Neuronal stem cell (in vitro differentiated cells): ENCODE measurements around the gene RNF166.

ENCODE experiments used
- DNase-seq: peaks from one replicate; pipeline ENCODE4 v3.0.0-alpha.2; 2013; ENCODE audit warnings: low spot score
- H2AFZ ChIP-seq: one replicate; pipeline ENCODE4 v1.6.1; 2013; ENCODE audit warnings: mild to moderate bottlenecking, low read length, inconsistent platforms
- H2AK5ac ChIP-seq: 2 replicates; pipeline ENCODE4 v1.6.1; 2013; ENCODE audit warnings: low read depth, mild to moderate bottlenecking, inconsistent platforms, low read length, moderate library complexity, mixed read lengths
- H2BK120ac ChIP-seq: 2 replicates; pipeline ENCODE4 v1.6.1; 2013; ENCODE audit warnings: low read depth, mild to moderate bottlenecking, inconsistent platforms, low read length, moderate library complexity, mixed read lengths
- H2BK12ac ChIP-seq: one replicate; pipeline ENCODE4 v1.6.1; 2013; ENCODE audit warnings: low read length, inconsistent platforms
- H2BK15ac ChIP-seq: 2 replicates; pipeline ENCODE4 v1.6.1; 2013; ENCODE audit warnings: mild to moderate bottlenecking, low read length, inconsistent platforms, mixed read lengths
- H2BK5ac ChIP-seq: one replicate; pipeline ENCODE4 v1.6.1; 2013; ENCODE audit warnings: inconsistent platforms, mild to moderate bottlenecking, low read length, moderate library complexity
- H3K14ac ChIP-seq: one replicate; pipeline ENCODE4 v1.6.1; 2013; ENCODE audit warnings: low read length, inconsistent platforms
- H3K18ac ChIP-seq: 2 replicates; pipeline ENCODE4 v1.6.1; 2013; ENCODE audit warnings: low read length, inconsistent platforms
- H3K23ac ChIP-seq: 2 replicates; pipeline ENCODE4 v1.6.1; 2013; ENCODE audit warnings: low read depth, mild to moderate bottlenecking, mixed read lengths, low read length, inconsistent platforms; ENCODE audit not compliant: poor library complexity
- H3K27ac ChIP-seq: replicated peaks from 3 replicates; pipeline ENCODE4 v1.5.1; 2013; ENCODE audit warnings: low read length, inconsistent platforms
- H3K27me3 ChIP-seq, 3 experiments: 2 replicates each; pipeline ENCODE4 v1.6.1; 2013; ENCODE audit warnings: low read length in 3 of 3, mild to moderate bottlenecking in 2 of 3, inconsistent platforms in 1 of 3, low read depth in 1 of 3, mixed read lengths in 1 of 3, moderate library complexity in 1 of 3; ENCODE audit not compliant: control insufficient read depth in 3 of 3, insufficient read depth in 3 of 3
- H3K36me3 ChIP-seq, 2 donors: replicated peaks in 1 of 2; 2 replicates each; pipeline ENCODE4 v1.6.1; 2013; ENCODE audit warnings: low read length in 2 of 2; ENCODE audit not compliant: control insufficient read depth in 2 of 2, insufficient read depth in 2 of 2
- H3K4ac ChIP-seq: 2 replicates; pipeline ENCODE4 v1.6.1; 2013; ENCODE audit warnings: inconsistent platforms, mild to moderate bottlenecking, low read length, moderate library complexity
- H3K4me1 ChIP-seq, 2 donors: 1 replicate in 1 of 2; 2 replicates in 1 of 2; pipeline ENCODE4 v1.6.1; 2013; ENCODE audit warnings: low read length in 2 of 2, low read depth in 1 of 2; ENCODE audit not compliant: control insufficient read depth in 2 of 2, insufficient read depth in 1 of 2
- H3K4me2 ChIP-seq: one replicate; pipeline ENCODE4 v1.6.1; 2013; ENCODE audit warnings: mild to moderate bottlenecking, low read length, inconsistent platforms; ENCODE audit not compliant: insufficient read depth, poor library complexity, severe bottlenecking
- H3K4me3 ChIP-seq, 2 donors: 2 replicates each; pipeline ENCODE4 v1.5.1; 2013; ENCODE audit warnings: low read length in 2 of 2, mild to moderate bottlenecking in 2 of 2, inconsistent platforms in 1 of 2, moderate library complexity in 1 of 2
- H3K79me1 ChIP-seq: one replicate; pipeline ENCODE4 v1.6.1; 2013; ENCODE audit warnings: low read depth, mild to moderate bottlenecking, inconsistent platforms, low read length, moderate library complexity
- H3K9ac ChIP-seq: one replicate; pipeline ENCODE4 v1.6.1; 2013; ENCODE audit warnings: mild to moderate bottlenecking, low read depth, low read length, inconsistent platforms; ENCODE audit not compliant: poor library complexity
- H3K9me3 ChIP-seq, 2 donors: replicated peaks in 1 of 2; 2 replicates each; pipeline versions ENCODE3 to v1.6.1; 2013; ENCODE audit warnings: low read length in 2 of 2, mild to moderate bottlenecking in 2 of 2, inconsistent platforms in 1 of 2, low read depth in 1 of 2, mixed read lengths in 1 of 2, moderate library complexity in 1 of 2; ENCODE audit not compliant: control insufficient read depth in 2 of 2, insufficient read depth in 1 of 2
- H4K8ac ChIP-seq: one replicate; pipeline ENCODE4 v1.6.1; 2013; ENCODE audit warnings: low read depth, mild to moderate bottlenecking, inconsistent platforms, low read length, moderate library complexity
- H4K91ac ChIP-seq: one replicate; pipeline ENCODE4 v1.6.1; 2013; ENCODE audit warnings: low read length, low read depth, mild to moderate bottlenecking, inconsistent platforms; ENCODE audit not compliant: poor library complexity
- WGBS, 2 donors: extraction: QIAGEN DNeasy Blood & Tissue Kit; methylation state at CpG; one replicate each; pipeline ENCODE4 v1.1.7; 2013; ENCODE audit warnings: missing lambda C conversion rate in 2 of 2, mixed read lengths in 1 of 2; ENCODE audit not compliant: insufficient read length in 2 of 2, insufficient replicate concordance in 1 of 2; ENCODE audit errors: extremely low coverage in 2 of 2; 5-methylcytosine and 5-hydroxymethylcytosine counted together

Gene RNF166

DNA sequence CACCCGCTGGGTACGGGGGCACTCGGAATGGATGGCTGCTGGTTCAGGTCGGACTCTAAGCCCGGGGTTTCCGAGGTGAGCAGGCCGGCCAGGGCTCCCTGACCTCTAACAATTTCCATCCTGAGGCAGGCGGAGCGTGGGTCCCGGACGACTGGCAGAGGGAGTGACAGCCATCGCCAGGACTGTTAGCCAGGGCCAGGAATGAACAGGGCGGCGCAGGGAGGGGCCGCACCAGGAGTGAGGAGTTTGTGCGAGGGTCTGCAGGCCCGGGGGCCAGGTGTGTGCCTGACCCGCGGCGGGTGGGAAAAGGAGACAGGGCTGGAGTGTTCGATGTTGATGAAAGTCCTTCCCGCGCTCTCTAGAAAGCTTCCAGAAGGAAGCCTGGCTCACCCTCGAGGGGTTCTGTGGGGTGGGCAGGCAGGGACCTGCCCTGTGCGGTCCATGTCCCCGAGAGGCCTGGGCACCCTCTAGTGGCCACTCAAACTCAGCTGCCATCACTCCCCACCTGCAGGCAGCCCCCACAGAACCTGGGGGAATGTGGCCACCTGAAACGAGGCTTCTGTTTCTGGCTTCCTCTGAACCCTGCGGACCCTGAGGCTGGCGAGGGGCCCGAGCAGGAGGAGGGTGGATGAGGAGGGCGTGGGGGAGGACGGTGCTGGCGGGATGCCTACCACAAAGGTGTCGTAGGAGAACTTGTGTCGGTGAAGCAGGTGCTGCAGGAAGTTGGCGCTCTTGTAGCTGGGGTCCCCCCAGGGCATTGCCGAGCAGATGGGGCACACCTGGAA, 8.2 kb downstream of the RNF166 start:
- H3K4ac ChIP-seq, result no peak overlapping the region
- no peak overlapping the region for H3K4me3 ChIP-seq
- H4K91ac ChIP-seq, result no peak overlapping the region
- no peak overlapping the region for H4K8ac ChIP-seq
- no peak overlapping the region for H2BK12ac ChIP-seq
- WGBS, 2 donors, result no CpG with 5 or more reads among the region's 37 CpGs
- H3K9me3 ChIP-seq, result no peaks in the 10 kb centered on the region
- H3K27ac ChIP-seq, result no peak overlapping the region
- H3K9ac ChIP-seq, result no peak overlapping the region
- no peak overlapping the region for H3K18ac ChIP-seq
- no peak overlapping the region for H3K14ac ChIP-seq
- H3K23ac ChIP-seq, result no peak overlapping the region
- no peak overlapping the region for H2AK5ac ChIP-seq
- peaks cover 0 to 6% (median 0%) of the 10 kb centered on the region in 3 experiments for H3K27me3 ChIP-seq
- peak overlapping the region; percentile 18 for H2BK120ac ChIP-seq
- H3K4me2 ChIP-seq, result no peak overlapping the region
- H3K4me1 ChIP-seq, result peaks cover 0 to 3% of the 10 kb centered on the region in 2 donors
- H2BK5ac ChIP-seq, result no peak overlapping the region
- H3K79me1 ChIP-seq, result peaks cover 20% of the 10 kb centered on the region
- peaks cover 17 to 46% of the 10 kb centered on the region in 2 donors for H3K36me3 ChIP-seq
- H2AFZ ChIP-seq, result no peak overlapping the region
- no peak for DNase-seq
- no peak overlapping the region for H2BK15ac ChIP-seq

DNA sequence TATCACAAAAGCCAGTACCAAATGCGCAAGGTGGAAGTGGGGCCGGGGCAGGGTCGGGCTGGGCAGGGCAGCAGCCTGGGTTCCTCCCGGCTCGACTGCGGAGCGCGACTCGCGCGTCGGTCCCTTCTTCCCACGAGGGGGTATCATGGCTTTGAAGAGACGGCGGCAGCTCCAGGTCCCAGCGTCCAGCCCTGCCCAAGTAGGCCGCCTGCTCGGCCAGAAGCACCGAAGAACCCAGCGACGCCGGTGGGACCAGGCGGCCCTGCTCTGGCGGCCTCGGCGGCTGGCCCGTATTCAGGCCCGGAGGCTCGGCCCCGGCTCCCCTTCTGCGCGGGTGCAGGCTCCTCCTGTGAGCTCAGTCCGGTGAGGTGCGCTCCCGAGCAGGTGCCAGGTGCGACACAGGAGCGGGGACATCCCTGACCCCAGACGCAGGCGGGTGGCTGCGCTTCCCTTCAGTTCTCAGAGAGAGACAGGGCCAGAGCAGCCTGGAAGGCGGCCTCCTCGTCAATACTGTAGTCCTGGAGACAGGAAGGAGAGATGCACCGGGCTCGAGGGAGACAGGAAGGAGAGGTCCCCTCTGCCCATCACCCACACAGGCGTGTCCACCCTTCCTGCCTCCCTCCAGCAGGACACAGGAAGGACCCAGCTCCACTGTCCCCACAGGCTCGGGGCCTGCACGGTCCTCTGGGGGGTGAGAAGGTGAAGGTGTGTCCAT, 8.9 kb downstream of the RNF166 start:
- Histone ChIP-seq H3K4ac (no peak overlapping the region), H4K91ac (no peak overlapping the region), H3K4me1 (peaks cover 0 to 3% of the 10 kb centered on the region in 2 donors), H2AFZ (no peak overlapping the region), H2BK15ac (no peak overlapping the region), H2BK5ac (no peak overlapping the region), H3K23ac (no peak overlapping the region), H3K9me3 (no peaks in the 10 kb centered on the region), H3K18ac (no peak overlapping the region), H2BK120ac (no peak overlapping the region), H3K4me2 (no peak overlapping the region), H3K79me1 (peaks cover 18% of the 10 kb centered on the region), H3K36me3 (peaks cover 15 to 44% of the 10 kb centered on the region in 2 donors), H4K8ac (no peak overlapping the region), H3K9ac (no peak overlapping the region), H3K14ac (no peak overlapping the region), H3K4me3 (no peak overlapping the region), H3K27ac (no peak overlapping the region), H3K27me3 (peaks cover 0 to 10% (median 0%) of the 10 kb centered on the region in 3 experiments), H2BK12ac (no peak overlapping the region), H2AK5ac (no peak overlapping the region)
- DNase-seq, result no peak
- no CpG with 5 or more reads among the region's 47 CpGs for WGBS, 2 donors

DNA sequence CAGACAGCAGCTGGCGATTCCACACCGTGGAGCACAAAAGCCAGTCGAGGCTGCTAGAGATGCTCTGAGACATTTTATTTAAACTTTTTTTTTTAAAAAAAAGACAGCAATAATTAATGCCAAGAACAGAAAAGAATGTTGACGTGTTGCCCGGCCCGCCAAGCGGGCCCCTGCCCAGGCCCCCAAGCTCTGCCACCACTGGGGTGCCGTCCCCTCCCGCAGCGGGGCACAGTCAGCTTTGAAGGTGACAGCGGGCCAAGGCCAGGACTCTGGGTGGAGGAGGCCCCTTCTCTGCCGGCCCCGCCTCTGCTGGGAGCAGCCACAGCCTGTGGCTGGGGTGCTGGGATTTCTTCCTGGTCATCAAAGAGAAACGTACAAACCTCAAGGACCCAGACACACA, 9.8 kb downstream of the RNF166 start:
- Histone ChIP-seq H3K4ac (no peak overlapping the region), H3K79me1 (peaks cover 13% of the 10 kb centered on the region), H3K9ac (no peak overlapping the region), H3K4me1 (peaks cover 0 to 3% of the 10 kb centered on the region in 2 donors), H2BK5ac (no peak overlapping the region), H3K14ac (no peak overlapping the region), H3K23ac (no peak overlapping the region), H2BK12ac (no peak overlapping the region), H3K9me3 (no peaks in the 10 kb centered on the region), H4K91ac (no peak overlapping the region), H4K8ac (no peak overlapping the region), H2AFZ (no peak overlapping the region), H3K18ac (no peak overlapping the region), H2BK120ac (no peak overlapping the region), H2AK5ac (no peak overlapping the region), H3K36me3 (peaks cover 15 to 39% of the 10 kb centered on the region in 2 donors), H3K27ac (no peak overlapping the region), H3K4me2 (no peak overlapping the region), H3K4me3 (no peak overlapping the region), H2BK15ac (no peak overlapping the region), H3K27me3 (peaks cover 0 to 12% (median 0%) of the 10 kb centered on the region in 3 experiments)
- no CpG with 5 or more reads among the region's 14 CpGs for WGBS, 2 donors
- DNase-seq, result no peak

DNA sequence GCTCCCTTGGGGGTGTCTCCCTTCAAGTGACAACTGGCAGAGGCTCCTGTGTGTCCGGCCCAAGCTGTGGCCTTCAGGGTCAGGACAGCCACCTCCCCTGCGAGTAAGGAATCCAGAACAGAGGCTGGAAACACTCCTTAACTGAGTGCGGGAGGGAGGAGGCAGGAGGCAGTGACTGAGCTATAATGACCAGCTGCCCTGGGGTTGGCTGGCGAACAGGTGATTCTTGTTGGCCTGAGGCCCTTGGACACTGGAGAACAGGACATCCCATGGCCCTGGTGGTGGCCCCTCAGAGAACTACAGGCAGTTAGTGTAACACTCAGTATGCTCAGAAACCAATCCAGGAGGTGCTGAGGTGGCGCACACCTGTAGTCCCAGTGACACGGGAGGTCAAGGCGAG, 10.5 kb downstream of the RNF166 start:
- Histone ChIP-seq H3K4me2 (no peak overlapping the region), H3K4me3 (no peak overlapping the region), H3K23ac (peak overlapping the region; percentile 34), H3K18ac (no peak overlapping the region), H2BK12ac (no peak overlapping the region), H2BK5ac (no peak overlapping the region), H4K91ac (no peak overlapping the region), H4K8ac (no peak overlapping the region), H2AFZ (no peak overlapping the region), H3K9me3 (no peaks in the 10 kb centered on the region), H3K9ac (no peak overlapping the region), H3K4ac (no peak overlapping the region), H2BK120ac (no peak overlapping the region), H3K4me1 (no peaks in the 10 kb centered on the region), H3K27ac (no peak overlapping the region), H3K36me3 (peaks cover 15 to 39% of the 10 kb centered on the region in 2 donors), H2BK15ac (no peak overlapping the region), H3K79me1 (peaks cover 14% of the 10 kb centered on the region), H2AK5ac (no peak overlapping the region), H3K27me3 (peaks cover 0 to 18% (median 0%) of the 10 kb centered on the region in 3 experiments), H3K14ac (no peak overlapping the region)
- no CpG with 5 or more reads among the region's 7 CpGs for WGBS, 2 donors
- no peak for DNase-seq
